ENCODE results near the gene ZNF24.
A peak's percentile ranks its signal among the peaks of the same experiment; 100 is the strongest.

Gene ZNF24

DNA sequence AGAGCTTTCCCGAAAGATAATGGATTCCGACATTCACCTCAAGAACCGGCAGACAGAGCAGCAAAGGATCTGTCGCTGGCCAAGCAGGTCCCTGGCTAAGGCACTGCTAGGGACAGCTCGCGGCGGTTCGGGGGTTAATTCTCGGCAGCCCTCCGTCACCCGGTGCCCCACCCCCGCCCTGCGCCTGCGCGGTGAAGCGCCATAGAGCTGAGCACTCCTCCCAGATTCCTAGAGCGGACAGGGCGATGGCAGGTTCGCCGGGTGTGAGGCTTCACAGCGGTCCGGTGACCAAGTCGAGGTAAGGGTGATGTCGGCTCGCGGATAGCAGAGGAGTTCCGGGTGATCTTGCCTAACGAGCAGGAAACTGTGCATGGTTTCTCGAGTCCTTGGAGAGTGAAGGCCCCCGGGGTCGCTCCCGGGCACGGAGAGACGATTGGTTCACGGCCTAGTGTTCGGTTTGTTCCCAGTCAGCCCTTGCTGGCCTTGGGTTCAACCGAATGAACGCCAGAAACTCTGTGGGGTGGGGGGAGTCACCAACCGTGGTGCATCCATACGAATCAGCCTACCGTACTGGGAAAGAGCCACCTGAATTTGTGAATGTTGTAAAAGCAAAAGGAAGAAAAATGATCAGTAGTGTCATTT is 54.0 kb downstream of the ZNF24 start, which contains the start of gene ZSCAN30:
Gene ZSCAN30, minus strand, starts transcription at position 136 of the 642 bp plus-strand sequence. CDS start 25,877 bp downstream, outside the sequence.
- peak; percentile 92 for DNase-seq (ENCODE audit: low read depth)

DNA sequence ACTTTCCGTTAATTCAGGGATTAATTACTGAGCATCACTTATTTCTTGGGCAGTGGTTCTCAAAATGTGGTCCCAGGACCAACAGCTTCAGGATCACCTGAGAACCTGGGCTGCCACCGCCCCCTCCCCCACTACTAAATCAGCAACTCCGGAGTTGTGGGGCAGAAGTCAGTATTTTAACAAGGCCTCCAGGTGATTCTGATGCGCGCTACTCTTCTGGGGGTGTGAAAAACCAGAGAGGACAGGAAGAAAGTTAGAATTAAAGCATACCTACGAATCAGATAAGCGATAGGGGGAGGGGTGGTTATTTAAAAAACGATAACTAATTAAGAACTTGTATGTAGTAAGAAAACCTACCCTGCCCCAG is 54.5 kb downstream of the ZNF24 start:
- no peak for DNase-seq (ENCODE audit: low read depth)

DNA sequence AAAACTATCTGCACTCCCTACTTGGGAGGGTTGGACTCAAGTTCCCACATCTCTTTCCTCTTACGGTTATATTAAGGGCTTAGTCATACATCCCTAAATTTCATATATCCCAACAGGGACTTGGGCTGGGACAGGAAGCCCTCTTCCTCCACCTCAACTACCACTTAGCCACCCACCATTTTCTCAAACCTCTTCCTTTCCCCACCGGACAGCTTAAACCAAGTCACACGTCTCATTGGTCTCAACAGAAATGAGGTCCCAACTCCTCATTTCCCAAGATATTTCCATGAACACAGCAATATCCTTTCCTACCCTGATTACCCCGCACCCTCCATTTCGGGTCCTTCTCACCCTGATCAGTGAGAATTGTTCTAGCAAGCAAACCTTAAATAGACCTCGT is 54.9 kb downstream of the ZNF24 start:
- DNase-seq (ENCODE audit: low read depth): no peak

DNA sequence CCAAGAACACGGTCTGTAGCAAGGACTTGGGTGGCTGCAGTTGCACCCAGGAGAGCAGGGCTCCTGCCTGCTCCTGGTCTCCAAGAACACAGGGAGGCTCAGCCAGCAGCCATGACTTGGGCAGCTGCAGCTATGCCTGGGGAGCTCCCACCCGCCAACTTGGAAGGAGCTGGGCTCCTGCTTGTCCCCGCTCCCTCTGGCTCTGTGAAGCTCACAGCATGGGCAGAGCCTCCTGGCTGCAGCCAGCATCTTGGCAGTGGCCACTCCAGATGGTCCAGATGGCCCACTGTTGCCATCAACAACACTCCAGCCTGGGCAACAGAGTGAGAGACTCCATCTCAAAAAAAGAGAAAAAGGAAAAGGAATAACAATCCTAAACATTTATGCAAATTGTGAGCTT is 59.4 kb downstream of the ZNF24 start:
- DNase-seq (ENCODE audit: low read depth): no peak

DNA sequence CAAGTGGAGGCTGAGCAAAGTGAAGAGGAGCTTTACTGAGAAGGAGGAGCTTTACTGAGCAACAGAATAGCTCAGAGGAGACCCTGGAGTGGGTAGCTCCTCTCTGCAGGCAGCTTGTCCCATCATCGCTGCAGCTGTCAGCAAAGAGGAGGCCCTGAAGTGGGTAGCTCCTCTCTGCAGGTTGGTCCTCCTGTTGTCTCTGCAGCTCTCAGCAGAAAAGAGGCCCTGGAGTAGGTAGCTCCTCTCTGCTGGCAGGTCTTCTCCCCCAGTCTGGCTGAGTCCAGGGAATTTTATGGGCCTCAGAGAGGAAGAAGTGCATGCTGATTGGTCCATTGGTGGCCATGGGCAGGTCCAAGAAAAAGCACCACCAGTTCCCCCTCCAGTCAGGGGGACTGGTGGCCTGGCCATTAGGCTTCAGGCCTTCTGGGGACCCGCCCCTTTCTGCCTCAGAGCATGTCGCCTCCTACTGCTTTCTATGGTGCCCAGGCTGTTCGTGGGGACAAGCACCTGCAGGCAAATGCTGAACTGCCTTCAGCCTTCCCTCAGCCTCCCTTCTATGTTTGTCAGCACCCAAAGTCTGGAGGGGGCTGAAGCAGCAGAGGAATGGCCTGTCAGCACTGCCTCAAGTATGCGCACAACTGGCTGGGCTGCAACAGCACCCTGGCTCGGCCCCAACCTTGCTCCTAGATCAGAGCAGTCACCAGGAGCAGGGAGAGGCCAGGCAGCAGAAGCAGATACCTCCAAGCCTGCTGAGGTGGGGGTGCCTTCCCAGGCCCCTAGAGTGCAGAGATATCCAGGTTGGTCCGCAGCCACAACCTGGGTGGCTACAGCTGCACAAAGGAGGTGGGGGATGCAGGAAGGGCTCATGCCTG is 60.1 kb downstream of the ZNF24 start:
- no peak for DNase-seq (ENCODE audit: low read depth)

- DNase-seq (ENCODE audit: low read depth): no peak
Observed at GRCh38 chr18:35282353-35282752, 61.9 kb downstream of the ZNF24 start.
